GM12865 (cell line): ENCODE measurements around the gene CCND2.

Experiments used
- DNase-seq: peaks from one replicate; pipeline ENCODE4 v3.0.0; 2010; ENCODE audit warnings: low read depth
- H3K4me3 ChIP-seq: 2 replicates; pipeline ENCODE4 v1.5.1; 2011; ENCODE audit warnings: mild to moderate bottlenecking, low read depth, low read length, control low read depth
- CTCF ChIP-seq: IDR thresholded peaks from 2 replicates; pipeline ENCODE4 v1.5.1; 2011; ENCODE audit warnings: low read length, control low read depth, low read depth, inconsistent platforms; ENCODE audit not compliant: insufficient read depth; ENCODE audit errors: missing control alignments

Gene CCND2

GRCh38 chr12:4320853-4321701 is 47.5 kb downstream of the CCND2 start, which contains the start of gene TIGAR:
Gene TIGAR (plus strand): TSS chr12:4321213. CDS start chr12:4321272, 59 bp downstream.
- peak; percentile 97 for DNase-seq
- H3K4me3 ChIP-seq: peak within 1 kb of the TSS; percentile 80
- TF ChIP-seq CTCF: no peak

- H3K4me3 ChIP-seq: peak overlapping the region; percentile 70
Measured at GRCh38 chr12:4322726-4323125, 49.2 kb downstream of the CCND2 start.

More at GRCh38 chr12:4322726-4323125, 49.2 kb downstream of the CCND2 start:
- TF ChIP-seq CTCF: no peak
- no peak for DNase-seq
